PC-3 (cell line): ENCODE results near the gene HACD4. TPM values are rescaled to one million over a fixed set of nuclear protein-coding genes. Genes with fewer than 3 reads are reported as not detected.

Experiments used
- ATAC-seq: fragments of 200-7000 bp; cut with Tn5 transposase; 2 replicates; pipeline ENCODE4 v1.9.1; 2020; ENCODE audit warnings: mild to moderate bottlenecking, moderate library complexity
- BruUV-seq: library from RNA; stranded (reverse); fragments of 400-500 nt; replicated peaks from 2 replicates; lab custom pipeline; 2021; lab: Mats Ljungman, UMichigan
- CTCF ChIA-PET: fragments of 300-600 bp; sonication (Branson Sonifier 250); formaldehyde crosslinking; loops from one replicate; lab custom pipeline; 2022; ENCODE audit warnings: antibody characterized with exemption; lab: Charles Lee
- POLR2A ChIA-PET: fragments of 300-600 bp; sonication (Branson Sonifier 250); formaldehyde crosslinking; loops from one replicate; lab custom pipeline; 2022; ENCODE audit warnings: antibody characterized with exemption; ENCODE audit not compliant: unreplicated experiment; lab: Charles Lee
- DNase-seq: peaks from one replicate; pipeline ENCODE4 v3.0.0-alpha.2; 2015
- H2AFZ ChIP-seq: fragments of 300-600 bp; sonication (generic); 2 replicates; pipeline ENCODE4 v1.6.0; 2016; ENCODE audit warnings: antibody characterized with exemption, low read length
- H3F3A ChIP-seq: fragments of 300-600 bp; sonication (generic); one replicate; pipeline ENCODE4 v1.6.0; 2017; ENCODE audit warnings: antibody characterized with exemption, low read length, control low read depth, mild to moderate bottlenecking; ENCODE audit not compliant: unreplicated experiment
- H3K27ac ChIP-seq: fragments of 300-600 bp; sonication (generic); 2 replicates; pipeline ENCODE4 v1.5.1; 2016; ENCODE audit warnings: mild to moderate bottlenecking, low read length
- H3K27me3 ChIP-seq: fragments of 300-600 bp; sonication (generic); 2 replicates; pipeline ENCODE4 v1.6.1; 2016; ENCODE audit warnings: low read length, mixed read lengths
- H3K36me3 ChIP-seq: fragments of 300-600 bp; sonication (generic); 2 replicates; pipeline ENCODE4 v1.6.1; 2016; ENCODE audit warnings: low read depth, mixed run types, low read length, mixed read lengths
- H3K4me1 ChIP-seq: fragments of 300-600 bp; sonication (generic); 2 replicates; pipeline ENCODE4 v1.5.1; 2016; ENCODE audit warnings: low read length; ENCODE audit not compliant: insufficient read depth
- H3K4me2 ChIP-seq: fragments of 300-600 bp; sonication (generic); 2 replicates; pipeline ENCODE4 v1.6.0; 2016; ENCODE audit warnings: low read length
- H3K4me3 ChIP-seq: fragments of 300-600 bp; sonication (generic); 2 replicates; pipeline ENCODE4 v1.5.1; 2016; ENCODE audit warnings: mild to moderate bottlenecking, low read length, mixed read lengths
- H3K79me2 ChIP-seq: fragments of 300-600 bp; sonication (generic); 2 replicates; pipeline ENCODE4 v1.6.1; 2017; ENCODE audit warnings: low read length, mixed read lengths
- H3K9ac ChIP-seq: fragments of 300-600 bp; sonication (generic); 2 replicates; pipeline ENCODE4 v1.6.0; 2016; ENCODE audit warnings: mild to moderate bottlenecking, low read length
- H3K9me2 ChIP-seq: fragments of 300-600 bp; sonication (generic); replicated peaks from 2 replicates; pipeline ENCODE4 v1.6.1; 2016; ENCODE audit warnings: mixed run types, low read length, mixed read lengths
- H3K9me3 ChIP-seq: fragments of 300-600 bp; sonication (generic); 2 replicates; pipeline ENCODE4 v1.6.1; 2016; ENCODE audit warnings: low read length, mixed read lengths
- H4K20me1 ChIP-seq: fragments of 300-600 bp; sonication (generic); 2 replicates; pipeline ENCODE4 v1.6.1; 2016; ENCODE audit warnings: low read length, mixed read lengths
- EZH2 ChIP-seq: fragments of 300-600 bp; sonication (generic); IDR thresholded peaks from one replicate; pipeline ENCODE4 v1.6.1; 2017; ENCODE audit warnings: antibody characterized with exemption, mild to moderate bottlenecking, low read length; ENCODE audit not compliant: unreplicated experiment
- EZH2phosphoT487 ChIP-seq: fragments of 300-600 bp; sonication (generic); IDR thresholded peaks from 2 replicates; pipeline ENCODE4 v1.6.1; 2018; ENCODE audit warnings: mild to moderate bottlenecking, antibody characterized with exemption, low read length, borderline replicate concordance
- intact Hi-C: fragments of 100-400 bp; cut with micrococcal nuclease; formaldehyde crosslinking; loops from 2 replicates; pipeline ENCODE4 v1.9.0; 2023
- total RNA-seq: library from RNA; depleted of rRNA; stranded (reverse); fragments of >200 nt; gene quantifications from 2 replicates; pipeline ENCODE4 v1.2.3, GENCODE V29; 2014; rRNA removed
- TF ChIP-seq, protein P1 (sequence below): fragments of 300-600 bp; sonication (generic); conservative IDR thresholded peaks from 2 replicates; pipeline ENCODE4 v1.5.1; 2017; ENCODE audit warnings: antibody characterized with exemption, low read depth, mild to moderate bottlenecking, low read length

Gene HACD4
- total RNA-seq, 1 experiment from 2014 or later, result not detected

GRCh38 chr9:20950707-20951106 is 80.7 kb downstream of the HACD4 start:
- ChIA-PET POLR2A (no interaction called here), CTCF (no interaction called here)
- DNase-seq (no peak), ATAC-seq (no peak)
- no peaks in the 10 kb centered on the region for H3K27me3 ChIP-seq
- H3K36me3 ChIP-seq, result no peaks in the 10 kb centered on the region
- H3K4me3 ChIP-seq, result no peak overlapping the region
- peaks cover 6% of the 10 kb centered on the region; the same call in 1 of the 2 replicates for H3K4me1 ChIP-seq
- no peaks in the 10 kb centered on the region for H3K9me3 ChIP-seq
- intact Hi-C loops, result no loop called here
- no peak overlapping the region for H3K4me2 ChIP-seq
- H2AFZ ChIP-seq, result no peak overlapping the region
- no peaks in the 10 kb centered on the region for H3K9me2 ChIP-seq
- BruUV-seq, result no TSS peak
- no peak overlapping the region for H3K9ac ChIP-seq
- no peaks in the 10 kb centered on the region for H4K20me1 ChIP-seq
- no peak for TF ChIP-seq EZH2
- no peak for TF ChIP-seq EZH2phosphoT487
- TF ChIP-seq, protein P1, sequence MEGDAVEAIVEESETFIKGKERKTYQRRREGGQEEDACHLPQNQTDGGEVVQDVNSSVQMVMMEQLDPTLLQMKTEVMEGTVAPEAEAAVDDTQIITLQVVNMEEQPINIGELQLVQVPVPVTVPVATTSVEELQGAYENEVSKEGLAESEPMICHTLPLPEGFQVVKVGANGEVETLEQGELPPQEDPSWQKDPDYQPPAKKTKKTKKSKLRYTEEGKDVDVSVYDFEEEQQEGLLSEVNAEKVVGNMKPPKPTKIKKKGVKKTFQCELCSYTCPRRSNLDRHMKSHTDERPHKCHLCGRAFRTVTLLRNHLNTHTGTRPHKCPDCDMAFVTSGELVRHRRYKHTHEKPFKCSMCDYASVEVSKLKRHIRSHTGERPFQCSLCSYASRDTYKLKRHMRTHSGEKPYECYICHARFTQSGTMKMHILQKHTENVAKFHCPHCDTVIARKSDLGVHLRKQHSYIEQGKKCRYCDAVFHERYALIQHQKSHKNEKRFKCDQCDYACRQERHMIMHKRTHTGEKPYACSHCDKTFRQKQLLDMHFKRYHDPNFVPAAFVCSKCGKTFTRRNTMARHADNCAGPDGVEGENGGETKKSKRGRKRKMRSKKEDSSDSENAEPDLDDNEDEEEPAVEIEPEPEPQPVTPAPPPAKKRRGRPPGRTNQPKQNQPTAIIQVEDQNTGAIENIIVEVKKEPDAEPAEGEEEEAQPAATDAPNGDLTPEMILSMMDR, result no peak
- no peaks in the 10 kb centered on the region for H3K79me2 ChIP-seq
- no peaks in the 10 kb centered on the region for H3F3A ChIP-seq
- H3K27ac ChIP-seq, result no peak overlapping the region

Other genes with a start within 250 kb of the HACD4 start
- not detected in 2 replicates for gene IFNB1, start 46.3 kb upstream of the HACD4 start, total RNA-seq
- not detected in 2 replicates for gene IFNW1, start 110.2 kb upstream of the HACD4 start, total RNA-seq
- gene IFNA21, start 135.0 kb upstream of the HACD4 start, total RNA-seq, result not detected in 2 replicates
- gene IFNA4, start 155.9 kb upstream of the HACD4 start, total RNA-seq, result not detected in 2 replicates
- not detected in 2 replicates for gene IFNA7, start 170.6 kb upstream of the HACD4 start, total RNA-seq
- not detected in 2 replicates for gene IFNA10, start 175.5 kb upstream of the HACD4 start, total RNA-seq
- gene IFNA16, start 185.7 kb upstream of the HACD4 start, total RNA-seq, result not detected in 2 replicates
- gene IFNA17, start 196.6 kb upstream of the HACD4 start, total RNA-seq, result not detected in 2 replicates
- not detected in 2 replicates for gene IFNA14, start 208.4 kb upstream of the HACD4 start, total RNA-seq